AG09309 (cell line): ENCODE measurements around the gene FAM120A.

Experiments
- DNase-seq: peaks from one replicate; pipeline ENCODE4 v3.0.0-alpha.2; 2010; ENCODE audit warnings: low read depth
- H3K4me3 ChIP-seq: 2 replicates; pipeline ENCODE4 v1.5.1; 2011; ENCODE audit warnings: mild to moderate bottlenecking, low read depth, low read length, moderate library complexity; ENCODE audit not compliant: control insufficient read depth
- TF ChIP-seq, protein P1 (sequence below): IDR thresholded peaks from 2 replicates; pipeline ENCODE4 v1.5.1; 2011; ENCODE audit warnings: mild to moderate bottlenecking, low read depth, low read length, inconsistent platforms; ENCODE audit not compliant: insufficient read depth, control insufficient read depth; ENCODE audit errors: missing control alignments

Gene FAM120A

DNA sequence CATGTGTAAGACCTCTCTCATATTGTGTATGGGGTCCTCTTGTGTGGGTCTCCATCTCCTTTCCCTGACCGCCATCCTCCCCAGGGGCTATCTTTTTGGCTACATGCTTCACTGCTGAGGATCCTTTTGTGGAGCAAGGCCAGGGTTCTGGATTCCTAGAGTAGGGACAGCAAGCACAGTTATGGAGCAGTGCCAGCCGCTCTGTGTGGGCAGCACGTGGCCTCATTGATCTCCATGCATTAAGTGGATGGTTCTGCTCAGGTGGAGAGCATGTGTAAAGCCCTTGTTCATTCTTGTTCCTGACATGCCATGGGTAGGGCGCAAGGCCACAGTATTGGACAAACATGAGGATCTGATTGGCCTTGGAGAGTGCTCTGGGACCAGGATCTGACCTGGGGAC is 133.8 kb downstream of the FAM120A start:
- TF ChIP-seq, protein P1, sequence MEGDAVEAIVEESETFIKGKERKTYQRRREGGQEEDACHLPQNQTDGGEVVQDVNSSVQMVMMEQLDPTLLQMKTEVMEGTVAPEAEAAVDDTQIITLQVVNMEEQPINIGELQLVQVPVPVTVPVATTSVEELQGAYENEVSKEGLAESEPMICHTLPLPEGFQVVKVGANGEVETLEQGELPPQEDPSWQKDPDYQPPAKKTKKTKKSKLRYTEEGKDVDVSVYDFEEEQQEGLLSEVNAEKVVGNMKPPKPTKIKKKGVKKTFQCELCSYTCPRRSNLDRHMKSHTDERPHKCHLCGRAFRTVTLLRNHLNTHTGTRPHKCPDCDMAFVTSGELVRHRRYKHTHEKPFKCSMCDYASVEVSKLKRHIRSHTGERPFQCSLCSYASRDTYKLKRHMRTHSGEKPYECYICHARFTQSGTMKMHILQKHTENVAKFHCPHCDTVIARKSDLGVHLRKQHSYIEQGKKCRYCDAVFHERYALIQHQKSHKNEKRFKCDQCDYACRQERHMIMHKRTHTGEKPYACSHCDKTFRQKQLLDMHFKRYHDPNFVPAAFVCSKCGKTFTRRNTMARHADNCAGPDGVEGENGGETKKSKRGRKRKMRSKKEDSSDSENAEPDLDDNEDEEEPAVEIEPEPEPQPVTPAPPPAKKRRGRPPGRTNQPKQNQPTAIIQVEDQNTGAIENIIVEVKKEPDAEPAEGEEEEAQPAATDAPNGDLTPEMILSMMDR = no peak

DNA sequence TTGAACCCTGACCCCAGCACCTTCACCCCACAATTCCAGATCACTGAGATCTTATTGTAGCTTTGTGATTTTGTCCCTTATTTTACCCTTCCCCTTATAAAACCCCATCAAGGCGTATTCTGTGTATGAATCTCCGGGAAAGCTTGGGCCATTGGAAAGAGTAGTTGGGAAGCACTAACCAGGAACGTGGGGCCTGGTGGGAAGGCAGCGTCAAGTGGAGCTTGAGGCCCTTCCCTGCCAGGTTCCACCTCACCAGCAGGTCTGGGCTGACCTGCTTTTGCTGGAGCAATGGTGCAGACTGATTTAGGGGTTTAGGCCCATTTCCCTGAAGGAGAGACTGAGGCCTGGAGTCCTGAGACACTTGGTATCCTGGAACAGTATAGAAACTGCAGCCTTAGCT is 134.2 kb downstream of the FAM120A start:
- no peak overlapping the region for H3K4me3 ChIP-seq
- TF ChIP-seq, protein P1 = no peak
- DNase-seq = no peak

More for the DNA sequence above, 133.8 kb downstream of the FAM120A start:
- H3K4me3 ChIP-seq = no peak overlapping the region
- DNase-seq = no peak

DNA sequence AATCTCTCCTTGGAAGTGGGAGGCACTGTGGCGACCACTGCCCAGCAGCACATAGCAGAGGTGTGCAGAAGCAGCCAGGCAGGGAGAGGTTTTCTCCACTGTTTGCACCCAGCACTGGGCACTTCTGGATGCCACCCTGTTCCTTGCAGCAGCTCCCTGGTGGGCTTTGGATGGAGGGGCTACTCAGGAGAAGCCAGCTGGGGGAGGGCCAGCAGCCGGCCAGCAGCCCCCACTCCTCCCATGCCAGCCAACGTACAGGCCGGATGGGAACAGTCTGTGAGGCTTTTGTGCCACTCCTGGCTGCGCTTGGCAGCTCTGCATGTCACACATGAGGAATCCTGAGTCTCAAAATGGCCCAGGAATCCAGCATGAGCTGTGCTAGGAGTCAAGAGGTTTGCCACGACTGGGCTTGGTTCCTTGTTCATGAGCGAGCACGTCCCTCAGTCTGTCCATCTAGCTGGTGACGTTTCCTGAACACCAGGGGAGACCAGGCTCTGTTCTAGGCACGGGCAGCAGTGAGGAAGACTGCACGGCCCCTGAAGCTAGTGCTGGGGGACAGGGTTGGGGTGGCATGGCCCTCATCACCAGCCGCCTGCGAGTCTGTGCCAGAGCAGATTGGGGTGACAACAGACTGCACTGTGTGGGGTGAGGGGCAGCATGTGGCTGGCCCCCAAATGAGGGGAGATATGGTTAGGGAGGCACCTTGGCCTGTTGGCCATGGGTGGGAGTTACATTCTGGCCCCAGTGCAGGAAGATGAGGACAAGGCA is 135.0 kb downstream of the FAM120A start:
- no peak for DNase-seq
- TF ChIP-seq, protein P1 = no peak
- H3K4me3 ChIP-seq = no peak overlapping the region

DNA sequence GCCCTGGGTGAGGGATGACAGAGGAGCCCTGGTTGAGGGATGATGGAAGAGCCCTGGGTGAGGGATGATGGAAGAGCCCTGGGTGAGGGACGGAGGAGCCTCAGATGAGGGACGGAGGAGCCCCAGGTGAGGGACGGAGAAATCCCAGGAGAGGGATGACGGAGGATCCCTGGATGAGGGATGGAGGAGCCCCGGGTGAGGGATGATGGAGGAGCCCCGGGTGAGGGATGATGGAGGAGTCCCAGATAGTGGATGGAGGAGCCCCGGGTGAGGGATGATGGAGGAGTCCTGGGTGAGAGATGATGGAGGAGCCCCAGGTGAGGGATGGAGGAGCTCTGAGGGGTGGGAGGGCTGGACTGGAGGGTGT is 135.8 kb downstream of the FAM120A start:
- DNase-seq = no peak
- H3K4me3 ChIP-seq = no peak overlapping the region
- TF ChIP-seq, protein P1 = no peak

DNA sequence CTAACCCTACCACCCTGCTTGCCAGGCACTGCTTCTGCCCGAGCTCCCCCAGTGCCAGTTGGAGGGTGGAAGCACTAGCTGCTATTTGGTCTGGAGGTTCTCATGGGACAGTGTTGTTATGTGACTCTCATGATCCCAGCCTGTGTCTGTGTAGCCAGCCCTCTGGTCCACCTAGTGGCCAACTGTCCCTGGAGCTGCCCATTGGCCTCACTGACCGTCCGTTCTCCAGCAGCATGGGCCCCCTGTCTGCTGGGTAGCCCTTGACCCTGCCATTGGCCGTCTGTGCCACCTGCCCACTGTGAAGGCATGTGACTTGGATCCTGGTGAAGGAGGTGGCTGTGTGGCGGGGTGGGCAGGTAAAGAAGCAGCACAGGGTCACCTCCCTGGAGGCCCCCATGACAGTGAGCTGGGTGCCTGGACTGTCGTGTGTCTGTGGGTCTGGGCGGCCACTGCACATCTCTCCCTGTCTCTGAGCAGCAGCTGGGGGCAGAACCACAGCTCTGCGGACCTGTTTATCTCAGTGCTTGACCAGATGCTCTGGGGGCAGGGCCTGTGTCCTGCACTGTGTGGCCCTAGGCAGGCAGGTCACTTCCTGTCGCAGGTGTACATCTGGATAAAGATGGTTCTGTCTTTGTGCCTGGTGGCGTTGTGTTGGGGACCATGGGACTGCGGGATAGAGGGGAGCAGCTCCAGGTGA is 136.3 kb downstream of the FAM120A start:
- no peak overlapping the region for H3K4me3 ChIP-seq
- TF ChIP-seq, protein P1 = peak; percentile 23
- no peak for DNase-seq

DNA sequence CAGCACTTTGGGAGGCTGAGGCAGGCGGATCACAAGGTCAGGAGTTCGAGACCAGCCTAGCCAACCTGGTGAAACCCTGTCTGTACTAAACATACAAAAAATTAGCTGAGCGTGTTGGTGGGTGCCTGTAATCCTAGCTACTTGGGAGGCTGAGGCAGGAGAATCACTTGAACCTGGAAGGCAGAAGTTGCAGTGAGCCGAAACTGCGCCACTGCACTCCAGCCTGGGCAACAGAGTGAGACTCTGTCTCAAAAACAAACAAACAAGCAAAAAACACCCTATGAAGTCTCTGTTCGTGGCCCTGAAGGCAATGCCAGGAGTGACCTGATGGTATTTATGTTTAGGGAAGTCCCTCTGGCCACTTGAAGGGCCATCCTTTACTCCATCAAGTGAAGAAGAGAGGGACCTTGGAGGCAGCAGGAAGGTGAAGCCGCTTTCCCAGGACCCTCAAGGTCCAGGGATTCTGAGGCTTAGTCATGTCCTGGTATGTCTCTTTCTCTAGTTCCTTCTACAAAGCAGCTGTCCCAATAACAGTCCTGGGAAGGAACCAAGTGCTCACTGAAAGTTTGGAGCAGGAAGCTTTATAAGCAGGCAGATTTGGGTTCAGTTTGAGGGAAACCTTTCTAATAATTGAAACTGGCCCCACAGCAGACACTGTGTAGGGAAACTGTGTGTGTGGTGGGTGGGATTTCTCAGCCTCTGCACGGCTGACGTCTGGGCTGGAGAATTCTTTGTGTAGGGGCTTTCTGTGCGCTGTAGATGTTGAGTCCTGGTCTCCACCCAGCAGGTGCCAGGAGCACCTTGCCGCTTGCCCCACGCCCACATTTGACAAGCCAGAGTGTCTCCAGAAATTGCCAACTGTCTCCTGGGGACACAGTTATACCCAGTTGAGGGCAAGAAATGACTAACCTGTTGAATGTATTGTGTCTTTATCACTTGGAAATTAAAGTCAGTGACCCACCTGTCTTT is 137.4 kb downstream of the FAM120A start:
- no peak for DNase-seq
- TF ChIP-seq, protein P1 = no peak
- H3K4me3 ChIP-seq = no peak overlapping the region
